Dedifferentiated amniotic fluid mesenchymal stem cell (primary cell): ENCODE data around the gene CNPY1.

Experiments
- DNase-seq: peaks from one replicate; pipeline ENCODE4 v3.0.0-alpha.2; 2016; ENCODE audit errors: extremely low spot score

Gene CNPY1

DNA sequence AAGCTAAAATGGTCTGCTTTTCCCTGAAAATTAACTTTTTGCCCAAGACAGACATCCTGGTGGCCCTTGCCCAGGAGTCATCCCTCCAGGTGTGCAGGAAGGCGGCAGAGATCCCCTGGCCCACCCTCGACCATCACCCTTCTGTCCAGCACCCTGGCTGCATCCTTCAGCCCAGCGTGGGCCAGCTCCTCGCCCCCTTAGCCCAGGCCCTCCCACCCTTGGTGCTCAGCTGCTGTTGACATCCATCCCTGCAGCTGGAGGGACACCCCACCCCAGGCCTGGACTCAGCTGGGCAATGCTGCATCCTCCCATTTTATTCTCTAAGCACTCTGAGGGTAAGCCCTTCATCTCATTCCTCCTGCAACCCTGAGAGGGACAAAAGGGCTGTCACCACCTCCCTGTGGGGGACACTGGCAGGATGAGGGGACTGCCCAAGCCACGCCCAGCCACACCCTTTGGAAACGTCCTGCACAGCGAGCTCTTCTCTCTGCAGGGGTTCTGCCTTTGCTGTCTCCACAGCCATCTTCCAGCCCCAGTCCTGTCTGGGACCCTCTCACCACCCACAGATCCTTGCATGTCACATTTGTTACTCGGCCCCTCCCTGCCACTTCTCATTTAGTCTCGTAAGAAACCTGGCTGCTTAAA lies 57.8 kb downstream of the CNPY1 start:
- no peak for DNase-seq

DNA sequence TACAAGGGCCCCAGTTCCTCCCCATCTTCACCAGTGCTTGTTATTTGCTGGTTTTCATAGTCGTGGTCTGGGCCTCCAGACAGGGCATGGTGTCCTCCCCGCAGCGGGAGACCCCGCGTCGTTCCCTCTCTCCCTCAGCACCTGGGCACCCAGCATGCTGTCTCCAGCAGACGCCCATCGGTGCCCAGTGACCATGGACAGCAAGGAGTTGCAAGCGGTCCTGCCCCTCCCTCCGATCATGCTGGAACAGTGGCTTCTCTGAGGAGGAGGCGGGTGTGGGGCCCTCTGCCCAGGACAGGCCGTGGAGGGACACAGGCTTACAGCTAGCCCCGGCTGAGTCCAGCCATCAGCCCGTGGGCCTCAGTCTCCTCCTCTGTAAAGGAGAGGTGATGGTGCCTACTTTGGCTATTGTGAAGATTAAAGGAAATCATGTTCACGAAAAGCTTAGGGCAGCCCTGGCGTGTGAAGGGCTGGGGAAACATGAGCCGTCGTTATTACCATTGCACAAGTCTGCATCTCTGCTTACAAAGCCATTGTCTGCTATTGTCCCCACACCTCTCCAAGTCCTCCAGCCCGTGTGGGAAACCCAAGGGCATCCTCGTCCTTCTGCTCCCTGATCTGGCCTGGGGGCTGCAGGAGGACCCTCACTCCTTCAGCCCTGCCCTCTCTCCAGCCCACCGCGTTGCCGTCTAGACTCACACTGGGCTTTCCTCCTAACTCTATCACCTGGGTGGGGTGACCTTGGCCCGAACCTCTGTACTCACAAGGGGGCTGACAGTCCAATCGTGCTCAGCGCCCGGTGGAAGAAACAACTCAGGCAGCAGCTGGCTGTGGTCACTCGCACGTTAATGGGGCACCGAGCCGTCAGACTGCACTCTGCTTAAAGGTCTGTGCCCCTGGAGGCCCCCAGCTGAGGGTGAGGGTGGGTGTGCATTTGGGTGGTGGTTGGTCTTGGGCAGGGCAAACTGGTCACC lies 58.6 kb downstream of the CNPY1 start:
- no peak for DNase-seq

DNA sequence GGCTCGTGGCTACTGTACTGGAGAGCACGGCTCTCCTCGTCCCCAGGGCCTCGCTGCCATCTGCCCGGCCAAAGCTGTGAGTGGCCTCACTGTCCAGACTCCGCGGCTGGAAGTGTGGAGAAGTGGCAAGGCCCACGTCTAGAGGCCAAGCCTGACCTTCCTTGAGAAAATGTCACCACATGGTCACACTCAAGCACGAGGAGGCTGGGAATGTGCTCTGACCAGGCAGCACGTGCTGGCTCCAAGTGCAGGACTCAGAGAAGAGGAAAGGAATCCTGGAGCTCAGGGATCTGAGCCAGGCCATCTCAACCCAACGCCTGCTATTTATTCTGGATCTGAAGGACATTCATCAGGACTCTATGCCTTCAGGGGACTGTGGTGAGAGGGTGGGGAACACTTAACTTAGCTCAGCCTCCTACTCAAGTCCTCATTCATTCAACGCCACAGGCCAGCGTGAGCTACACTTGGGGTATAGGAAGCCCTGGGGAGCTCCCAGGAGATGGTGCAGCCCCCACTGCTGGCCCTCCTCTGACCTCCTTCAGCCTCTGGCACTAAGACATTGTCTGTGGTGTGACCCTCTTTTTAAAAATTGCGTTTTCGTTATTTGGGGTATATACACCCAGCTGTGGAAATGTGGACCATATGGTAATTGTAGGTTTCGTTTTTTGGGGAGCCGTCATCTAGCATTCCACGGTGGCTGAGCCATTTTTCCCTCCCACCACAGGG lies 59.4 kb downstream of the CNPY1 start:
- no peak for DNase-seq

DNA sequence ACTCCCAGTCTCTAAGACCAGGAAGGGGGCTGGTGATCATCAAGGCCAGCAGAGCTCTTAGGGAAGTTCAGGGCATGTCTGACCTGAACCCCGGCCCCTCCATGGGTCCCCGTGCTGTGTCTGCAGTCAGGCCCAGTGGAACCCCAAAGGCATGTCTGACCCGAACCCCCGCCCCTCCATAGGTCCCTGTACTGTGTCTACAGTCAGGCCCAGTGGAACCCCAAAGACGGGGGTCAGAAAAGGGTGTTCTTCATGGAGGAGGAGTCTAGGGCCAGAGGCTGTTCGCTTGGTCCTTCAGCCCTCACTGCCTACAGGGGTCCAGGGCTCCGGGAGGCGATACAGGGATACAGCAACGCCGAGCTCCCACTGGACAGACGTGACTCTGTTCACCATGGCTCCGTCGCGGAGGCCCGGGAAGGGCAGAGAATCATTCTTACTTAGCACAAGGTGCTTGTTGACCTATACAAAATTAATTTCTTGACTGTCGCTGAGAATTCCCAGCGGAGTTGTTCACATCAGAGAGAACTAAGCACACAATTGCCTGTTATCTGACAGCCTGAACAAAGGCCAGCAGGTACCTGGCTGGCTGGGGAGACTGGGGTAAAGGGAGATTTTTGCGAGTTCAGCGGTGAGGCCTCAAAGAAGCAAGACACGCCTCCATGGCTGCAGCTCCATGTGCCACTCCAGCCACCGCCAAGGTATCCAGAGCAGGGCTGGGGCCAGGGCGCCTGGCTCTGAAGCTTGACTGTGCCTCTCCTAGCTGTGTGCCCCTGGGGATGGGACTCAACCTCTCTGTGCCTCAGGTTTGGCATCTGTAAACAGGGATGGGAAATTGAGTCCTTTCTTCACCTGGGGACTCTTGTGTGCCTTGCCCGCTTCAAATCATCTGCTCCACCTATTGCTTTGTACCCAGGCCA lies 61.6 kb downstream of the CNPY1 start:
- DNase-seq: no peak

DNA sequence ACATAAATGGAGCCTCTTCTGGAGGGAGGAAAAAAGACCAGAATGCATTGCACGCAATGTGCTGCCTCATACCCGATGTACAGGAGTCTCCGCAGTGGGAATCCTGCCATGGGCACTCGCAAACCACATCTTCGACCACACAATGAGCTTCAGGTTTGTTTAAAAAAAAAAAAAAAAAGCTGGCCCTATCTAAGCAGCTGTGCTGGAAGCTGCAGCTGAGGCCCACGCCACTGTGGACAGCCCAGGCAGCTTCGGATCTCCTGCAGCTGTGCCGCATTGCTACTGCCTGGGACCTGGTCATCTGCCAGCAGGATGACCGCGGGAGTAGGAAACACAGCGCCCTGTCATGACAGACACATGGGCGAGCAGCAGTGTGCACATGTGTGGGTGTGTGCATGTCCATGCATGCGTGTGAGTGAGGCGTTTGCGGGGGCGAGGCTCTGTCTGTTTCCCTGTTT lies 62.5 kb downstream of the CNPY1 start:
- DNase-seq: no peak

DNA sequence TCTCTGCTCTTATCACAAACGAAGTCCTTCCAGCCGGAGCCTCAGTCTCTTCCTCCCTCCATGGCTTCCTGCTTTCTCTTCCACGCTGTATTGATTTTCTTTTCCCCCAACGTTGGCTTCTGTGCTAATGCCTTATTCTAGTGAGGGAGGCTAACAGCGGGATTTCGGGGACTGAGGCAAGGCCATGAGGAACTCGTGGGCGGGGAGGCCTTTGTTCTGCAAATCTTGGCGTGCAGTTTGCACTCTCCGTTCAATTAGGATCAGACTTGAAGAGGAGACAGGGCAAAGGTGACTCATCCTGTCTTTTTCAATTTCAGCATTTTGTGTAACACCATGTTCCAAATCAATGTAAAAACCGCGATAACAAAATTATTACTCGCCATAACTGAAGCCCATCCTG lies 63.1 kb downstream of the CNPY1 start:
- DNase-seq: no peak

DNA sequence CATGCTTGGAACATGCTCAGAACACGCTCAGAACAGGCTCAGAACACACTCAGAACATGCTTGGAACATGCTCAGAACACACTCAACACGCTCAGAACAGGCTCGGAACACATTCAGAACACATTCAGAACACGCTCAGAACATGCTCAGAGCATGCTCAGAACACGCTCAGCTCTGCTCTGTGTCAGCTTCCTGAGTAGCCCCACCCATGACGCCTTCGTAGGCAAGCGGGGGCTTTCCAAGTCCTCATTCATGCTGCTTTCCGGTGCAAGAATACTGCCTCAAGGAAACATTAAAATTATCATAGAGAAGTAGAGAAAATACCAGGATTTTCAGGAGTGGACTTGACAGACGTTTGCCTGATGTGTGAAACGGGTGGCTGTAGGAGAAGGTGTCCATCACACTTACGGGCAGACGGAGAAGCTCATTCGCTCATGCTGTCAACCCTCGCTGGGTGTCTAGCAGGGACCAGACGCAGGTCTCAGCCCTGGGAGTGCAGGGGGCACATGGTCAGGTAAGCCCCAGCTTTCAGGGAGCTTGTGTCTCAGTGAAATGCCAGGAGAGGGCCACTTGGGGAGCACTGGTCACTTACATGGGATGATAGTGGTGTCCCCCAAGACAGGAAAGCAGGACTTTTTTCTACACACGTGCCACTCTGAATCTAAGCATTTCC lies 63.7 kb downstream of the CNPY1 start:
- no peak for DNase-seq

DNA sequence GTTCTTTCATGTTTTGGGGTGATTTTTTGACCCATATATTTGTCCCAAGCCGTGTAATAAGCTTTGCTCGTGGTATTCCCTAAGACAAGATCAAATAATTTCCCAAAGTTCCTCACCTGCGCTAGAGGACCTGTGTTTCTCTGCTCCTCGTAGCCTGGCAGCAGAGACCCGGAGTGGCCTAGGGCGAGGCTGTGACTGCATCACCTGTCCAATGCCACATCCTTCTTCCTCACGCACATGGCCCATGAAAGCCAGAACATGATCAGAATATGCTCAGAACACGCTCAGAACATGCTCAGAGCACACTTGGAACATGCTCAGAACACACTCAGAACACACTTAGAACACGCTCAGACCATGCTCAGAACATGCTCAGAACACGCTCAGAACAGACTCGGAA lies 64.6 kb downstream of the CNPY1 start:
- DNase-seq: no peak

DNA sequence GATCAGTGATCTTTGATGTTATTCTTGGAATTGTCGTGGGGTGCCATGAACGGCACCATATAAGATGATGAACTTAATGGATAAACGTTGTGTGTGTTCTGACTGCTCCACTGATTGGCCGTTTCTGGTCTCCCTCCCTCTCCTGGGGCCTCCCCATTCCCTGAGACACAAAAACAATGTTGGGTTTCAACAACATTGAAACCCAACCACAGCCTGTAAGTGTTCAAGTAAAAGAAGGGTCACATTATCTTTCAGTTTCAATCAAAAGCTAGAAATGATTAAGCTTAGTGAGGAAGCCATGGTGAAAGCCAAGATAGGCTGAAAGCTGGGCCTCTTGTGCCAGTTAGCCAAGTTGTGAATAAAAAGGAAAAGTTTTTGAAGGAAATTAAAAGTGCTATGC lies 68.9 kb downstream of the CNPY1 start:
- no peak for DNase-seq

DNA sequence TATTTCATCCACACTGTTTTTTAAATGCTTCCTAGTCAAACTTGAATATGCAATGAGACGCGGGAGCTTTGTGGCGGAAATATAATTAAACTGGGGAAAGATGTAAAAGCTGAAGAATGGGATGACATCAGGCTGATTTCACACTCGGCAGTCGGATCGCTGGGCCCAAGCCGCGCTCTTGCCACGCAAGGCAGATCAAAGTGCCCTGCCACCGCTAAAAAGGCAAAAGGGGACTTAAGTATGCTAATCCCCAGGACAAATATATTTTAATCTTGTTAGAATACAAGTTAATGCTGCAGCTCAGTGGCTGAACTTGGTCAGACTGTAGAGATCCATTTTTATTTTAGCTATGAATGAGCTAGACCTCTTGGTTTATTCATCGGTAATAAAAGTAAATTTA lies 74.6 kb downstream of the CNPY1 start:
- DNase-seq: no peak

DNA sequence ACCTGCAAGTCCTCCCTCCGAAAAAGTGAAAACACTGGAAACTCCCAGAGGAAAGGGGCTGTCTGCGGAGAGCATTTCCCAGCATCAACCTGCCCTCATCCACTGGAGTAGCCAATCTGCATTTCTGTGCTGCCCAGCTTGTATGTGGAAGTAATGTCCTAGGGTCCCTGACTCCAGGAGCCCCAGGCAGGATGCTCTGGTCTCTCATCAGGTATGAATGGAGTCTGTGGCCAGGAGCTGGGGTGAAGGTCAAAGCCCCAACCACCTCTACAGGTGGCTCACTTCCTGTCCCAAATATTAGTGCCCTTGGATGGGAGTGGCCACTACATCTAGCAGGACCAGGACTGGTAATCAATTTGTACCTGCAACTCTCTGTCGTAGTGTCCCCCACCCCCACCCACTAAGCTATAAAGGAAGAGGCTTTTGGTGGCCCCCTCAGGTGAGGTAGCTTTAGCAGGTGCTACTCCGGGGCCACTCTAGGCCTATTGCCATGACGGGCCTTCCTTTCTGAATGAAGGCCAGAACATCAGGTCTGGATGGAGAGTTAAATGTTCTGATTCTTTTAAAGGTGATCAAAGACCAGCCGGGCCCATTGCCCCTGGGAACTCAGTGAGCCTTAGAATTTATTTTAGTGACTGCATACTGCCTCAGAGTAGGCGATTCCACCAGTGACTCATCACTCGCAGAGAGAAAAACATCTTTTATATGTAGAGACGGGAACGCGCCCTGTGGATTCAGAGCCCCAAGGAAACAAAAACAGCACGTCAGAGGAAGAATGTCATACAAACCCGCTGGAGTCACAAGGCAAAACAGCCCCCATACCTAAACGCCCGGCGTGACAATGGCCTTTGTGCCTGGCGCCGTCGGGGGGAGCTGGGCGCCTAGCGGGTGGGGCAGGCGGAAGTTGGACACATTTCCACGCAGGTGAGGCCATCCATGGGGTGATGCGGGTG lies 75.4 kb downstream of the CNPY1 start:
- DNase-seq: no peak

DNA sequence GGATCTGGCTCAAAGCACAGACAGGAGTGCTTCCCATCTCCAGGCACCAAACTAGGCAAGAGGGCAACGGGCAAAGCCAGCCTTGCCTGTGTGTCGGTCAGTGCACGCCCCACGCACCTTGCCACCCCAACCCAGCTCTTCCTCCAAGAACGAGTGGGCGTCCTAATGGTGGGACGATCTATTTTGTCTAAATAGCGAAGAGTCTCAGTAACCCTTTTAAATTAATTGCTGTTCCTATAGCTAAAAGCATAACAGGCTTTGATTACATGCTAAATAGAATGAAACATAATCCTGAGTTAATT lies 76.2 kb downstream of the CNPY1 start:
- no peak for DNase-seq

DNA sequence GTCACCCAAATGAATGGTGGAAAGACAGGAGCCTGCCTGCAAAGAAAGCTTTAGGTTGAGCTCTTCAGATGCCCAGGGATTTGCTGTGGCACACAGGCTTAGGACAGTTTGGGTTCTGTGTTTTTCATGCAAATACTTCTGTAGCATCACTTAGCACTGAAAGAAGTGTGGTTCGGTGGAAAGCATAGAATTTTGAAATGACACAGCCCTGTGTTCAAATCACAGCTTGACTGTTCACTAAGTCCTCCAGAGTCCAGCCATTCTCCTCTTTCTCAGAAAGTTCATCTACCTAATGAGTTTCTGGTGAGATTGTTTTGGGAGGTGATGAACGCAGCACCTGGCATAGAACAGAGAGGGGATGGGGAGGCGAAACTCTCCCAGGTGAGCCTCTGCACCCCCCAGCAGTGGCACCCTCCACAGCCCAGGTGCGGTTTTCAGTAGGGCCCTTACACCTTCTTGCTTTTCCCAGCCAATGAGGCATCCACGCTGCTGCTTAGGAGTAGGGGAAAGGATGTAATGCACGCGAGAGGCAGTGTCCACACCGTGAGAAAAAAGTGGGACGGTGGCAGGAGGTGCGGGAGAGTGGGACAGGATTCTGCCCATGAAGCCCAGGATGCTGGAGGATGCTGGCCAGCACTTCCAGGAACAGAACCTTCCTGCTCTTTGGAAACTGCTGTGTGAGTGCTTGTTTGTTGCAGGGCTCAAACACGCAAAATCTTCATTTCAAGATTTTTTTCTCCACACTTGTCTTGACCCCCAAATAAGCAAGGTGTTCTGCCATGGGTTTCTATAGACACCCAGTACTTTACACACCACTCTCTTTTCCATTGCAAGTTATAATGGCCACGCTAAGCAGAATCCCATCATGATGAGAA lies 76.8 kb downstream of the CNPY1 start:
- DNase-seq: no peak

DNA sequence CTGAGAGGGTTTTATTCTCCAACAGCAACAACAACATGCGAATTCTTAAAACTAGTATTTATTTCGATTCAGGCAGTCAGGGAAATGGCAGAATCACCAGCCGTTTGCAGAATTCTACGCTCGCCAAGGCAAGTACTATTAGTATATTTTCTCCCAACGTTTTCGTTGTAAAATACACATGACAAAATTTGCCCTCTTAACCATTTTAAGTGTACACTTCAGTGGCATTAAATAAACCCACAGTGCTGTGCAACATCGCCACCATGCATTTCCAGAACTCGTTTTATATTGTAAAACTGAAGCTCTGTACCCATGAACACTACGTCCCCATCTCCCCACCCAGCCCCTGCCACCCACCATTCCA lies 77.6 kb downstream of the CNPY1 start:
- DNase-seq: no peak

DNA sequence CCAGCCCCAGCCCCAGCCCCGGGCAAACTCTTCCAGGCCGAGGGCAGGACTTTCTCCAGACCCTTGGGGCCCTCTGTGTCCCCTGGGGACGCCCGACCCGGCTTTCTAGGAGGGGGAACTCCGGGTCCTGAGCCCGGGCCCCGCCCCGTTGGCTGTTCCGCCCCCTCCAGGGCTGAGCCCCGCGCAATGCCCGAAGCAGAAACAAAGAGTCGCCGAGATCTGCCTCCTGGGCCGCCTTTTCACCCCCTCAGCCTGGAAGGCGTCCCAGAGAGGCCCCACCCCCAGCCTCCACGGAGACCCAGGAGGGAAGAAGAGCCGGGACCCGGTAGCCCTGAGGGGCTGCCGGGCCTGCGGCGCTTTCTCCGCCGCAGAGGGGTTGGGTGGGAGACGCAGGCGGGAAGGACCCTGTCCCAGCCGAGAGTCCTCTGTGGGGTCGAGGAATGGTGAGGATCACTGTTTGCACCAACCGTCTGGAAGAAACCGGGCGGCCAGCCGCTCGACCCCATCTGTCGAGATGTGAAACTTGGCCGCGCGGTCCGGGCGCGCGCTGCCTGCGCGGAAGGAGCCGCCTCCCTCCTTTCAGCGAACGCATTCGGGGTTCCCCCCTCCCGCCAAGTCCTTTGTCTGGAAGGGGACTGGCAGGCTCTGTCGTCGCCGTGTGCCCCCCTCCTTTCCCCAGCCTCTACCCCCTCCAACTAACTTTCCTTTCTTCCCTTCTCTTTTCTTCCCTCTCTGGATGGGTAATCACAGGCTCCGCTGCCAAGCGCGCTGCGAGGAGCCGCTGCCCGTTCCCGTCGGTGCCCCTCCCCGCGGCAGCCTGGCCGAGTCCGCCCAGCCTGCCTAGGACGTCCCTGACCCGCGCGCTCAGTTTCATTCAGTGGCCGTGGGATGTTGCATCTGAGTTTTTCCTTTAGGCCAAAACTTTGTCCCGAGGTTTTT lies 78.2 kb downstream of the CNPY1 start:
- no peak for DNase-seq

DNA sequence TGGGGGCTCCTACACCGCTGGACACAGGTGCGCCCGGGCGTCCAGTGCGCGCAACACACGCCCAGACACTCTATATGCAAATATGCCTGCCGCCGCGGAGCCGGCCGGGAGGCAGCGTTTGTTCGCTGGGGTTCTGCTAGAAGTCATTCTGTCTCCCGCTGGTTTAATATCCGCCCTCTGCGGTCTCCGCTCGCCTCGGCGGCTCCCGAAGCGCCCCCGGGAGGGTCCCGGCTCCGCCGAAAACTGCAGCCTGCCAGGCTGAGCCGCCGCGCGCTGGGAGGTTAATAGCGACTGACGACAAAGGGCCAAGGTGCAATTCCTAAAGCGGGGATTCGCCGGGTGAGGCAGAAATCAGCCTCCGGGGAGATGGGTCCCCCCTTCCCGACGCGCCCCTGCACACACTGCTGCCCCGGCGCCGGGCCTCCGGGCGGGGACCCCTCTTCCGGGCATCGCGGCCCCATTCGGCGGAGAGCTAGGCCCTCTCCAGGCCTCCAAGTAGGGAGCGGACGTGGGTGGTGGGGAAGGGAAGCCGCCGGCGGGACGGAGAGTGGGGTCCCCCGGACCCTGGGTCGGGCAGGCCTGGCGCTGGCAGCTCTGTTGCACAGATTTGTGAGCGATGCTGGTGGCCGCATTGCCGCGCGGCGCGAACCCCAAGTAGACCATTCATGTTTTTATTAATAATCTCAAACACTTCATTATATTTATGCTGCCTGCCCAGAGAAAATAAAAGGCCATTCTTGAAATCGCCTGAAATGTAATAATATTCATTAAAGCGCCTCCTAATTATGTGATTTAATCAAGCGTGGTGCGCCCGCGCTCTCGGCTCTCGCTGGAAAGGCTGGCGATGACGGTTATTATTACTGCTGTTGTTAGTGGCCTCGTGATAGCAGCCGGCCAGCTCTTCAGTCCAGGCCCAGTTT lies 79.3 kb downstream of the CNPY1 start:
- no peak for DNase-seq
